WERI-Rb-1 (cell line): ENCODE data around the gene ADGRD1.

ENCODE experiments used
- DNase-seq: peaks from one replicate; pipeline ENCODE4 v3.0.0-alpha.2; 2020
- H3K27ac ChIP-seq: fragments of 250-450 bp; sonication (Bioruptor Pico); 2 replicates; pipeline ENCODE4 v1.5.1; 2020; ENCODE audit warnings: mild to moderate bottlenecking, moderate library complexity
- H3K27me3 ChIP-seq: fragments of 250-450 bp; sonication (Bioruptor Pico); 2 replicates; pipeline ENCODE4 v1.5.1; 2021; ENCODE audit warnings: mild to moderate bottlenecking, low read depth, moderate library complexity; ENCODE audit not compliant: insufficient read depth, severe bottlenecking
- H3K36me3 ChIP-seq: fragments of 250-450 bp; sonication (Bioruptor Pico); 2 replicates; pipeline ENCODE4 v1.5.1; 2020; ENCODE audit warnings: mild to moderate bottlenecking, moderate library complexity
- H3K4me3 ChIP-seq: 2 replicates; pipeline ENCODE4 v1.5.1; 2011; ENCODE audit warnings: low read depth, mild to moderate bottlenecking, control low read depth, low read length
- H3K9me3 ChIP-seq: fragments of 250-450 bp; sonication (Bioruptor Pico); 2 replicates; pipeline ENCODE4 v1.5.1; 2021; ENCODE audit warnings: mild to moderate bottlenecking, moderate library complexity; ENCODE audit not compliant: severe bottlenecking
- TF ChIP-seq, protein P1 (sequence below): IDR thresholded peaks from 2 replicates; pipeline ENCODE4 v1.5.1; 2011; ENCODE audit warnings: low read depth, mild to moderate bottlenecking, control low read depth, inconsistent platforms, low read length

ADGRD1 gene

GRCh38 chr12:131044136-131044535, 90.4 kb downstream of the ADGRD1 start:
- no peaks in the 10 kb centered on the region for H3K9me3 ChIP-seq
- no peaks in the 10 kb centered on the region for H3K27me3 ChIP-seq
- no peak overlapping the region for H3K27ac ChIP-seq
- H3K36me3 ChIP-seq, result no peaks in the 10 kb centered on the region
- no peak for DNase-seq
- TF ChIP-seq, protein P1, sequence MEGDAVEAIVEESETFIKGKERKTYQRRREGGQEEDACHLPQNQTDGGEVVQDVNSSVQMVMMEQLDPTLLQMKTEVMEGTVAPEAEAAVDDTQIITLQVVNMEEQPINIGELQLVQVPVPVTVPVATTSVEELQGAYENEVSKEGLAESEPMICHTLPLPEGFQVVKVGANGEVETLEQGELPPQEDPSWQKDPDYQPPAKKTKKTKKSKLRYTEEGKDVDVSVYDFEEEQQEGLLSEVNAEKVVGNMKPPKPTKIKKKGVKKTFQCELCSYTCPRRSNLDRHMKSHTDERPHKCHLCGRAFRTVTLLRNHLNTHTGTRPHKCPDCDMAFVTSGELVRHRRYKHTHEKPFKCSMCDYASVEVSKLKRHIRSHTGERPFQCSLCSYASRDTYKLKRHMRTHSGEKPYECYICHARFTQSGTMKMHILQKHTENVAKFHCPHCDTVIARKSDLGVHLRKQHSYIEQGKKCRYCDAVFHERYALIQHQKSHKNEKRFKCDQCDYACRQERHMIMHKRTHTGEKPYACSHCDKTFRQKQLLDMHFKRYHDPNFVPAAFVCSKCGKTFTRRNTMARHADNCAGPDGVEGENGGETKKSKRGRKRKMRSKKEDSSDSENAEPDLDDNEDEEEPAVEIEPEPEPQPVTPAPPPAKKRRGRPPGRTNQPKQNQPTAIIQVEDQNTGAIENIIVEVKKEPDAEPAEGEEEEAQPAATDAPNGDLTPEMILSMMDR, result no peak
- no peak overlapping the region for H3K4me3 ChIP-seq

- Histone ChIP-seq H3K9me3 (no peaks in the 10 kb centered on the region), H3K36me3 (no peaks in the 10 kb centered on the region), H3K27ac (no peak overlapping the region), H3K27me3 (no peaks in the 10 kb centered on the region), H3K4me3 (no peak overlapping the region)
- TF ChIP-seq, protein P1, result no peak
- DNase-seq, result no peak
Measured at GRCh38 chr12:131044760-131045381, 91.2 kb downstream of the ADGRD1 start.

GRCh38 chr12:131045705-131046460, 92.2 kb downstream of the ADGRD1 start:
- Histone ChIP-seq H3K36me3 (no peaks in the 10 kb centered on the region), H3K27me3 (no peaks in the 10 kb centered on the region), H3K27ac (no peak overlapping the region), H3K9me3 (no peaks in the 10 kb centered on the region), H3K4me3 (no peak overlapping the region)
- DNase-seq, result no peak
- TF ChIP-seq, protein P1, result no peak

GRCh38 chr12:131046813-131047788, 93.4 kb downstream of the ADGRD1 start:
- no peak overlapping the region for H3K4me3 ChIP-seq
- DNase-seq, result no peak
- no peaks in the 10 kb centered on the region for H3K36me3 ChIP-seq
- TF ChIP-seq, protein P1, result no peak
- H3K27me3 ChIP-seq, result no peaks in the 10 kb centered on the region
- no peak overlapping the region for H3K27ac ChIP-seq
- no peaks in the 10 kb centered on the region for H3K9me3 ChIP-seq

- Histone ChIP-seq H3K4me3 (no peak overlapping the region), H3K9me3 (no peaks in the 10 kb centered on the region), H3K27me3 (no peaks in the 10 kb centered on the region), H3K36me3 (no peaks in the 10 kb centered on the region), H3K27ac (no peak overlapping the region)
- TF ChIP-seq, protein P1, result no peak
- peak; percentile 58 for DNase-seq
Measured at GRCh38 chr12:131047789-131048610, 94.3 kb downstream of the ADGRD1 start.
